ENCODE measurements around the gene C17orf58. TPM values are rescaled to one million over a fixed set of nuclear protein-coding genes. Genes with fewer than 3 reads are reported as not detected.

C17orf58 gene
- total RNA-seq, 1 donor from 2014 or later = 43.9 TPM

- peaks cover 30% of the 10 kb centered on the region for H3F3A ChIP-seq (ENCODE audit: low read depth)
These were observed 2.2 kb upstream of the C17orf58 start for GRCh38 chr17:67998466-67998865.

GRCh38 chr17:67995570-67996263, 552 bp downstream of the C17orf58 start:
- H3K27ac ChIP-seq = no peak overlapping the region

More at GRCh38 chr17:67998466-67998865, 2.2 kb upstream of the C17orf58 start:
- peaks cover 23% of the 10 kb centered on the region for H3K4me1 Mint-ChIP-seq
- Histone ChIP-seq H4K20me1 (ENCODE audit: low read depth) (no peaks in the 10 kb centered on the region), H3K79me2 (ENCODE audit: low read depth) (no peaks in the 10 kb centered on the region), H3K27ac (no peak overlapping the region), H3K9me3 (ENCODE audit: low read depth) (no peaks in the 10 kb centered on the region), H3K4me1 (peaks cover 13% of the 10 kb centered on the region), H3K4me3 (no peak overlapping the region), H3K27me3 (peaks cover 39% of the 10 kb centered on the region), H3K4me2 (no peak overlapping the region), H3K36me3 (no peaks in the 10 kb centered on the region), H3K9ac (no peak overlapping the region), H2AFZ (replicated peaks) (no peak overlapping the region)
- TF ChIP-seq EZH2phosphoT487 (IDR thresholded peaks at IDR 0.05) = no peak
- no peak for TF ChIP-seq EZH2 (IDR thresholded peaks at IDR 0.05)
- TF ChIP-seq CTCF (IDR thresholded peaks at IDR 0.05) = no peak
- peaks cover 2% of the 10 kb centered on the region for H3K27me3 Mint-ChIP-seq (ENCODE audit: insufficient read depth, low read depth)
- no peak overlapping the region for H3K27ac Mint-ChIP-seq
- no peaks in the 10 kb centered on the region for H3K9me3 Mint-ChIP-seq
- DNase-seq (ENCODE audit: low spot score) = no peak
- no peaks in the 10 kb centered on the region for H3K36me3 Mint-ChIP-seq
- H3K4me3 Mint-ChIP-seq = peak overlapping the region; percentile 4

GRCh38 chr17:67994817-67995569, 1.3 kb downstream of the C17orf58 start:
- Histone ChIP-seq H3K9ac (no peak overlapping the region), H2AFZ (replicated peaks) (no peak overlapping the region)
- H3K27ac Mint-ChIP-seq = no peak overlapping the region

More at GRCh38 chr17:67995570-67996263, 552 bp downstream of the C17orf58 start:
- Histone ChIP-seq H3F3A (ENCODE audit: low read depth) (peaks cover 49% of the 10 kb centered on the region), H3K36me3 (no peaks in the 10 kb centered on the region), H3K9me3 (ENCODE audit: low read depth) (no peaks in the 10 kb centered on the region), H3K4me2 (peak overlapping the region; percentile 90), H4K20me1 (ENCODE audit: low read depth) (no peaks in the 10 kb centered on the region), H3K4me1 (peaks cover 17% of the 10 kb centered on the region), H3K27me3 (peaks cover 39% of the 10 kb centered on the region), H2AFZ (replicated peaks) (peak overlapping the region; percentile 83), H3K79me2 (ENCODE audit: low read depth) (no peaks in the 10 kb centered on the region), H3K9ac (no peak overlapping the region), H3K4me3 (peak overlapping the region; percentile 57)
- peak overlapping the region; percentile 70 for H3K27ac Mint-ChIP-seq
- peaks cover 2% of the 10 kb centered on the region for H3K36me3 Mint-ChIP-seq
- no peaks in the 10 kb centered on the region for H3K9me3 Mint-ChIP-seq
- TF ChIP-seq EZH2 (IDR thresholded peaks at IDR 0.05) = peak; percentile 73
- TF ChIP-seq EZH2phosphoT487 (IDR thresholded peaks at IDR 0.05) = no peak
- peak; percentile 25 for TF ChIP-seq CTCF (IDR thresholded peaks at IDR 0.05)
- H3K27me3 Mint-ChIP-seq (ENCODE audit: insufficient read depth, low read depth) = peaks cover 2% of the 10 kb centered on the region
- peaks cover 28% of the 10 kb centered on the region for H3K4me1 Mint-ChIP-seq
- peak; percentile 65 for DNase-seq (ENCODE audit: low spot score)
- peak overlapping the region; percentile 91 for H3K4me3 Mint-ChIP-seq

More at GRCh38 chr17:67994817-67995569, 1.3 kb downstream of the C17orf58 start:
- no peak for DNase-seq (ENCODE audit: low spot score)
- no peaks in the 10 kb centered on the region for H3K9me3 ChIP-seq (ENCODE audit: low read depth)
- peaks cover 53% of the 10 kb centered on the region for H3F3A ChIP-seq (ENCODE audit: low read depth)
- H4K20me1 ChIP-seq (ENCODE audit: low read depth) = no peaks in the 10 kb centered on the region
- H3K4me1 Mint-ChIP-seq = peaks cover 28% of the 10 kb centered on the region
- H3K4me1 ChIP-seq = peaks cover 17% of the 10 kb centered on the region
- no peak for TF ChIP-seq EZH2 (IDR thresholded peaks at IDR 0.05)
- no peak for TF ChIP-seq EZH2phosphoT487 (IDR thresholded peaks at IDR 0.05)
- no peak for TF ChIP-seq CTCF (IDR thresholded peaks at IDR 0.05)
- H3K9me3 Mint-ChIP-seq = no peaks in the 10 kb centered on the region
- H3K36me3 ChIP-seq = no peaks in the 10 kb centered on the region
- peaks cover 2% of the 10 kb centered on the region for H3K27me3 Mint-ChIP-seq (ENCODE audit: insufficient read depth, low read depth)
- H3K27me3 ChIP-seq = peaks cover 39% of the 10 kb centered on the region
- peak overlapping the region; percentile 91 for H3K4me3 Mint-ChIP-seq
- no peak overlapping the region for H3K27ac ChIP-seq
- H3K36me3 Mint-ChIP-seq = peaks cover 2% of the 10 kb centered on the region
- H3K79me2 ChIP-seq (ENCODE audit: low read depth) = no peaks in the 10 kb centered on the region
- peak overlapping the region; percentile 90 for H3K4me2 ChIP-seq
- peak overlapping the region; percentile 72 for H3K4me3 ChIP-seq
